Measurements from ENCODE around the gene GPR146.
A peak's percentile ranks its signal among the peaks of the same experiment; 100 is the strongest.
"Not testable (repeated sequence)": the region's sequence is repeated elsewhere in the genome, so short reads cannot be mapped to it uniquely, and the experiment has no call there.

GPR146 gene

DNA sequence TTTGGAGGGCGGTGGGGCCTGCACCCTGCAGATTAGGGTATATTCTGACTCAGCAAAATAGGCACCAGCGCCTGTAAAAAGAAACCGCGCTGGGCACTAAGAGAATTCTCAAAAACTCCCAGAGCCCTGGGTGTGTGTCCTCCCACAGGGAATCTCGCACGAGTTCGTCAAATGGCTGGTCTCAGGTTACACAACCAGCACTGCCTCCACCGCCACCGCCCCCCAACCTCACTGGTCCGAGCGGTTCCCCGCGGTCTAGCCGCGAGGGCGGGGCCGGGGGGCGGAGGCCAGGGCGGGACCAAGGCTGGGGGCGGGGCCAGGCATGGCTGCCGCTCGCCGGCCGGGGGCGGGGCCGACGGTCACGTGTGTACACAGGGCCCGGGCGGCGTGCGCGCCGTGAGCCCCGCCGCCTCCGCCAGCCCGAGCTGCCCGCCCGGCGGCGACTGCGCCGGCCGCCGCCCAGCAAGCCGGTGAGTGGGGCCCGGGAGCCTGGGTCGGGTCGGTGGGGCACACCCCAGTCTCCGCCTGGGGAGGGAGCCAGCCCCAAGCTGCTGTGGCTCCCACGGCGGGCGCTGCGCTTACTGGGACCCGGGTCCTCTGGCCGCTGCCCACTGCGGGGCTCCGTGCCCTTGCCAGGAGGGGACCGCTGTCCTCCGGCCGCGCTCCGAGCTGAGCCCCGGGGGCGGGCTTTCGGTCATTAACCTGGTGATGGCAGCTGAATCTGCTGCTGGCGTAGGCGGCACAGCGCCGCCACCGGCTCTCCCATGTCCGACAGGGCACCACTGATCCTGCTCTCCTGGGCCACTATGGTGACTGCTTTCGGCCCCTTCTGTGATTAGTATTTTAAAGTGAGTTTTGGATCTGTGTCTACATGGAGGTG, at the start of gene GPR146:
TSS of gene GPR146 (plus strand) at position 358 of the 880 bp plus-strand sequence. CDS start 12,970 bp downstream, outside the sequence.
- peak; percentile 92 for DNase-seq

DNA sequence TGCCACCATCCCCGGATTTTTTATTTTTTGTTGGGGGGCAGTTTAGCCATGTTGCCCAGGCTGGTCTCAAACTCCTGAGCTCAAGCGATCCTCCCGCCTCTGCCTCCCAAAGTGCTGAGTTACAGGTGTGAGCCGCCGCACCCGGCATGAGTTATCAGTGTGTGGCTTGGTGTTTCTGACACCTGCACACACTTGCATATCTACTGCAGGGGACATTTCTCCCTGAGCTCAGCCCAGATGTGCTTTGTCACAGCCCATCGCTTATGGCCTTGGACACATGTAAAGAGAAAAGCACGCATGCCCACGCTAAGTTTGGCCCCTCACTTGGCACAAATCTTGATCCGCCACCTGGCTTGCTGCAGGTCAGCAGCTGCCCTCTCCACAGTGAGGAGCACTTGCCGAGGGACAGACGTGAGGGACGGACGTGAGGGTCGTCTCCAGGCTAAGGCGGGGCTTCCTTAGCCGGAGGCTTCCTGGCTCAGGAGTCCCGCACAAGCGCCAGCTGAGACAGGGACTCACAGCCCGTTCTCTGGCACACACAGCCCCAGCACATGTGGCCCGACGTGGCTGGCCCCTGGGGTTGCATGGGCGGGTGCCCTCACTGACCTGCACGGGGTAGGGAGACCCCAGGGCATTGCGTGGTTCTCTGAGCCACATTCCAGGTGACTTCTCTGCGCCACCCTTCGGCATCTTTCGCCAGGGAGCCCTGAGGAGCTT, 49.6 kb upstream of the GPR146 start:
- DNase-seq = no peak

DNA sequence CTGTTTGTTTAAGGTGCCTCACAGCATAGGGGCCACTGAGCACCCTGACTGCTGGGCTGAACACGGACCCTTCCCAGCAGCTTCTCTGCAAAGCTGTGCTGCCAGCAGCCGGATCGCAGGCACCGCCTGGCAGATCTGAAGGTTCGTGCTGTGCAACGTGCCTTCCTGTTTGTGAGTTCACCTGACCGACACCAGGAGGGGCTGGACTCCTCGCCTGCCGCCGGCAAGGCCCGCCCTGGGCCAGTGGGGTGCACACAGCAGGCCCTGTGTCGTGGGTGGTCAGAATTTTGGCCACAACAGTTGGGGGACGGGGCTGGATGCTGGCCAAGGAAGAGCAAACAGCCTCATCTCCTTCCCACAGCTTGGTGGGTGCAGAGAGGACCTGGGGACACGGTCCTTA, 48.8 kb upstream of the GPR146 start:
- DNase-seq = no peak

DNA sequence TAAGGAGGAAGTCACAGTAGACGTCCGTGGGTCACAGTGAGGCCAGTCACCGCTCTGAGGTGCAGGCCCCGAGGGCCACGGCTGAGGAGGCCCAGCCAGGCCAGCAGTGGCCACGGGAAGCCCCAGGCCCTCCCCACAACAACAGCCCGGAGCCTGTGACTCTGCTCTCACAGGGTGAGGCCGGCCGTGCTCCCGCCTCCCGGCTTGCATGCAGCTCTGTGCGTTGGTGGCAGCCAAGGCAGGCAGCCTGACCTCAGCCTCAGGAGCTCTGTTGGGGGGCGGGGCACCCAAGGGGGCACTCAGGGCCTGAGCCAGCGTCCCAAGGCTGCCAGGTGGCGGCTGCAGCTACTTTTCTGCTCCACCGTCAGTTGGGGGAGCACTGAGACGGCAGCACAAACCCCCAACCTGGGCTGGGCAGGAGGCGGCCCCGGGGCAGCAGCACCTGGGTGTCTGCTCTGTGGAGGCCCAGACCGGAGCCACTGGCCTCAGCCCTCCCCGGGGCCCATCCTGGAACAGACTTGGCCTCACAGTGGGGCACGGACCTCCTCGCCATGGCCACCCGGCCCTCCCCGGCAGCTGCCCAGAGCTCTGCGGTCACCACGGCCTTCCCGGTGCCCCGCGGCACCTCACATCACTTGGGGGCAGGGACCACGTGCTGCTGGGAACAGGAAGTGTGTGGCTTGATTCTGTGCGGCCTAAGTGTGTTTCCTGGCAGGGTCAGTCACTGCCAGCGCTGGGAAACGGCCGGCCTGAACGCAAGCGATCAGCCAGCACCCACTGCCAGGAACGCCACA, 48.1 kb upstream of the GPR146 start:
- no peak for DNase-seq

DNA sequence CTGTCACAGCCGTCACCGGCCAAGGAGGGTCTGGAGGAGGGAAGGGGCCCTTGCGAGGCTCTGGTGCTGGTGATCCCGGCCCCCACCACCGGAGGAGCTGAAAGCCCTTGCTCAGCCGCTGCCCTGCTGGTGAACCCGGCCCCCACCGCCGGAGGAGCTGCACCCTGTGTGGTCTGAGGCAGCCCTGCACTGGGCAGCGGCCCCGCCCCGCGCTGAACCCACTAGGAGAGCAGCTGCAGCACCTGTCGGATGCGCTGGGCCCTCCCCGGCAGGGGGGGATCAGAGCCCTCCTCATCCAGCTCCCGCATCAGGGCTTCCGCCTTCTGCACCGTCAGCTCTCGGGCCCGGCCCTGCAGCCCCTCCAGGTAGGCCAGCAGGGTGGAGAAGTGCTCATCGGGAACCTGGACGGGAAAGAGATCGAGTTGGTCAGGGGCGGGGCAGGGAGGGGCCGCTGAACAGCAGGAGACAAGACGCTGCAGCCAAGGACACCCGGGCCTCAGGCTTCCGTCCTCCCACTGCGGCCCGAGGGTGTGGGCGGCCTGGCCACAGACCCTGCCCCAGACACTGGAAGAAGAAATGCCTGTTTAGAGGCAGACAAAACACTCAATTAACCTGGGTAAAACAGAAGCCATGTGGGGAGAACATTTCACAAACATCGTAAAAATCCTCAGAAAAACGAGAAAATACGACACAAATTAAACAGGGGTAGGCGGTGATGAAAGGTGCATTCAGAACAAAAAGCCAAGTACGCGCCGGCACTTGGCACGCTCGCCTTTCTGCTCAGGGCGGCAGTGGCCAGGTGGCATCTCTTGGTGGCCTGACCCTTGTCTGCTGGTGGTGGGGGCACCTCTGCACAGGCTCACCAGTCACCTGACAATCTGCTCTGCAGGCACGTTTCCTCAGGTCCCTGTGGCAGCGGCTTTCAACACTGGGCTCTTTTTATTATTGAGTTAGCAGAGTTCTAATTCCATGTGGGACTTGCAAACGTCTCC, 46.6 kb upstream of the GPR146 start:
- DNase-seq = no peak

- no peak for DNase-seq
Observed at GRCh38 chr7:999149-999879, 45.0 kb upstream of the GPR146 start.

GRCh38 chr7:999941-1000935, 44.1 kb upstream of the GPR146 start:
- no peak for DNase-seq

GRCh38 chr7:1001069-1001770, 43.1 kb upstream of the GPR146 start:
- not testable (repeated sequence) for DNase-seq

GRCh38 chr7:1002026-1002425, 42.3 kb upstream of the GPR146 start:
- not testable (repeated sequence) for DNase-seq

DNA sequence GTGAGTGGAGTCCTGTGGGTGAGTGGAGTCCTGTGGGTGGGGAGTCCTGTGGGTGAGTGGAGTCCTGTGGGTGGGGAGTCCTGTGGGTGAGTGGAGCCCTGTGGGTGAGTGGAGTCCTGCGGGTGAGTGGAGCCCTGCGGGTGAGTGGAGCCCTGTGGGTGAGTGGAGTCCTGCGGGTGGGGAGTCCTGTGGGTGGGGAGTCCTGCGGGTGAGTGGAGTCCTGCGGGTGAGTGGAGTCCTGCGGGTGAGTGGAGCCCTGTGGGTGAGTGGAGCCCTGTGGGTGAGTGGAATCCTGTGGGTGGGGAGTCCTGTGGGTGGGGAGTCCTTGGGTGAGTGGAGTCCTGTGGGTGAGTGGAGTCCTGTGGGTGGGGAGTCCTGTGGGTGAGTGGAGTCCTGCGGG, 41.9 kb upstream of the GPR146 start:
- DNase-seq = not testable (repeated sequence)

- no peak for DNase-seq
Observed at GRCh38 chr7:1004018-1004852, 40.1 kb upstream of the GPR146 start.

DNA sequence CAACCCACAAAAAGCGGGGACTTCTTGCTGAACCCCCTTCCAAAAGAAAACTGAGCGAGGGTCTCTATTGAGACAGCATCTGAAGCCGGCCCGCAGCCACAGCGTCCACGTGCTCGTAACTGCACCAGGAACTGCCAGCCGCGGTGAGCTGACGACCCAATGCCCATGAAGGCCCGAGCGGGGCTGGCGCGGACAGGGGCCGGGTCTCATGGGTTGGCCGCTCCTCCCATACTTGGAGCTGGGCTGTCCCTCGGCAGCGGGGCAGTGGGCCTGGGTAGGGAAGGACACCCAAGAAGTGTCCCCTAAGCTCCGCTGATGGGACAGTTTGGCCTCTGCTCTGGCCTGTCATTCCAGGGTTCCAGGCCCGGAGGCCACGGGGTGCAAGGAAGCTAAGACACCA, 39.0 kb upstream of the GPR146 start:
- DNase-seq = no peak

- no peak for DNase-seq
Observed at GRCh38 chr7:1007901-1008300, 36.4 kb upstream of the GPR146 start.

- DNase-seq = no peak
Observed at GRCh38 chr7:1008733-1009363, 35.5 kb upstream of the GPR146 start.

DNA sequence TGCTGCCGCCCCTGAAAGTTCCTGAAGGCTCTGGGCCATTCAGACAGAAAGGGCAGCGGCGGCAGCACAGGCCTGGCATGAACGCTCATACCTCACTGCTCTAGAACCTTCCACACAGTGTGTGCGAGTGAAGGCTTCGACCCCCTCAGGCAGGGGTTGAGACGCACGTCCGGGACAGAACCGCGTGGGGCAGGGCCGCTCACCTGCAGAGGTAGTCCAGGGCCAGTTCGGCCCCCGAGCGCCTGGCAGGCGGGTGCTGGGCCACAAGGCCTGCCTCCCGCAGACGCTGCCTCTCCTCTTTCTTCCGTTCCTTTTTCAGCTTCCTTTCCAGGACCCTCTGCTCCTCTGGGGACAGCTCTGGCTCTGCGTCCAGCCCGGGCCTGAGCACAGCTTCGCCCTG, 34.6 kb upstream of the GPR146 start:
- no peak for DNase-seq

DNA sequence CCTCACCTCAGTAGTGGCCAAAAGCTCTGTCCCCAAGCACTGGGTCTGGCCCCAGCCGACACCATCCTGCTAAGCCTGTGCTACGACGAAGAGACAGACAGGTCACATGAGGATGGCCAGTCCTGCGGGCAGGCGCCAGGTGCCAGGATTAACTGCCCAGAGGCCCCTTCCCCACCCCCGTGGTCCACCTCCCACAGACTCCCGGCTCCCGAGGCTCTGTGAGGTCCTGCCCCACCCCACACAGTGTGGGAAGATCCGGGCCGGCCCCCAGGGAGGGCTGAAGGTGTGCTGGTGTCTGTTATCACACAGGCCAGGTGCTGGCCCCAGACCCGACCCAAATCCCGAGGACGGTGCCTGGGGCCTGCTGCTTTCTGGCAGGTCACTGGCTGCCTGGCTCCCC, 34.1 kb upstream of the GPR146 start:
- DNase-seq = no peak

DNA sequence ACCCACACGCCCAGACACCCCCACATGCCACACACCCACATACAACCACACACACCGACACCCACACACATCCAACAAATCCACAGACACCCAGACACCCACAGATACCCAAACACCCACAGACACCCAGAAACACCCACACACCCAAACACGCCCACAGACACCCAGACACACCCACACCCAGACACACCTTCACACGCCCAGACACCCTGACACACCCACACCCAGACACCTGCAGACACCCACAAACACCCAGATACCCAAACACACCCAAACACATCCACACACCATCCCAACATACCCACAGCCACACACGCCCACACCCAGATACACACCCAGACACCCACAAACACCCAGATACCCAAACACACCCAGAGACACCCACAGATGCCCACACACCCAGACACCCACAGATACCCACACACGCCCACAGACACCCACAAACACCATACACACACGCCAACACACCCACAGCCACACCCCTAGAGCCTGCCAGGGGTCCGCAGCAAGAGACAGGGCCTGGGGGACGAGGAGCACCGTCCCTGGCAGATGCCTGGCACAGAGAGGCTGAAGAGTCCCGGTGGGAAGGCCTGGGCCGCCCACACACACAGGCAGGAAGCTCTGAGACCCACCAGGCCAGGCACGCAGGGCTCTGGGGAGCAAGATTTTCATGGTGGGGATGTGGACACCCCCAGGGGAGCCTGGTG, 32.9 kb upstream of the GPR146 start:
- DNase-seq = peak; percentile 60

All from CD4-positive, alpha-beta T cell treated with Interleukin-10 for 1 hour (primary cell).